PC-9 (cell line): ENCODE measurements around the gene CDO1.

Source experiments
- CTCF ChIP-seq: fragments of 200-600 bp; sonication (generic); conservative IDR thresholded peaks from 2 replicates; pipeline ENCODE4 v1.6.1; 2017; ENCODE audit warnings: mixed run types, antibody characterized with exemption, mild to moderate bottlenecking, moderate library complexity
- EZH2 ChIP-seq: fragments of 200-600 bp; sonication (generic); IDR thresholded peaks from 2 replicates; pipeline ENCODE4 v1.8.0; 2017; ENCODE audit warnings: antibody characterized with exemption, low read depth

- TF ChIP-seq CTCF (peak; percentile 54; the same call in 1 of the 2 replicates), EZH2 (no peak)
Observed at GRCh38 chr5:115770466-115770865, 46.0 kb downstream of the CDO1 start.
